ENCODE measurements around the gene TBC1D9B. TPM values are rescaled to one million over a fixed set of nuclear protein-coding genes. Genes with fewer than 3 reads are reported as not detected.

TBC1D9B gene
- total RNA-seq, 4 donors from 2014 or later: 56.1 to 65.9 (median 62.7) TPM

DNA sequence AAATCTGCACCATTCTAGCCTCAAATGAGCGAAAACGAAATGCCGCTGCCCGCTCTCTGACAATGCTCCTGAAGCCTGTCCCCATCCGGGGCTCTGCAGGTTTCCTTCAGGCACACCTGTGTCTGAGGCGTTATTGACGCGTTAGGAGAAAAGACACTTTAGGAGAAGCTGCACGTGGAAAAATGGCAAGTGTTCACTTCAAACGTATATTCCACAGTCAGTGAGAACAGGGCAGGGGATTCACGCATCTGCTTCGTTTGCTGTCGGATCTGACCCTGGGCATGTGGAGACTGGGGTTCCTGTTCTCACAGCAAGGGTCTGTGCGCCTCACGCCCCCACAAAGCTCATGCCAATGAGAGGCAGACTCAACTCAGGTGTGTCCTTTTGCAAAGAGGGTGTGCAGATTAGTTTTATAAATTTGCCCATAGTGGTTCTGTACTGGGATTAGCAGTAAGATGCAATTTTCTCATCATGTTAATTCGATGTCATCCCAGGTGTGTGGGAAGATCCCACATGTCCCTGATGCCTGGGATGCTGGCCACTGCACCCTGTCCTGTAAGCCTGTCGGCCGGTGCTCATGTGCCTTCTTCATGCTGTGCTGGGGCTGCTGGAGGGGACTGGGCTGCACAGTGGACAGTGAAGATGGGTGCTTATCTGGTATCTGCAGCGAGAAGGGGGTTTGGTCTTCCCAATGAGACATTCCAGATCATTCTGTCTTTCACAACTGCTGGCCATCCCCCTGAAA lies 11.2 kb upstream of the TBC1D9B start:
- intact Hi-C loops (cut with DNase I; ENCODE audit: low total_unique reads) (no loop called here), in situ Hi-C loops (cut with MboI; ENCODE audit: low sequenced_read_pairs in 4 of 4) (loop anchor here in 1 of 4 donors (25.0 kb wide), 1 partner anchor 168 kb away; no protein-coding TSS in a partner anchor)
- ATAC-seq: no peak

DNA sequence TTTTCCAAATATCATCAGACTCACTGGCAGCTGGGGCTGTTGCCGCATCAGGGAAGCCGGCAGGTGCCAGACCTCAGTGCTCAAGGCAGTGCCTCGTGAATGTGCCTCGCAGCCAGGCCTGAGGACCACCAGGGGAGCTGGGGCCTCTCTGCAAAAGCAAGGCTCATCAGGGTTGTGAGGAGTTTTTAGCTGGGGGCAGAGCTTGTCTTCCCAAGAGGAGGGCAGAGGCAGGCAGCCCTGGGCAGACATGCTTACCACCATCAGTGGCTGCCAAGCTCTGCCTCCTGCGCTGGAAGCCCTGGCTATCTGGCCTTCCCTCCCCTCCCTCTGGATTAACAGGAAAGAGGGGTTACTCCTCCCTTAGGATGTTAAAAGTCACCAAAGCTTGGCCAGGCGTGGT lies 8.8 kb upstream of the TBC1D9B start:
- Histone ChIP-seq H3K27me3 (no peaks in the 10 kb centered on the region), H3K27ac (no peak overlapping the region), H3K9me3 (no peaks in the 10 kb centered on the region), H3K36me3 (no peaks in the 10 kb centered on the region), H3K4me1 (peaks cover 3 to 26% of the 10 kb centered on the region in 2 donors), H3K4me3 (no peak overlapping the region)
- in situ Hi-C loops (cut with MboI; ENCODE audit: low sequenced_read_pairs in 4 of 4) (loop anchor here in 1 of 4 donors (25.0 kb wide), 1 partner anchor 171 kb away; no protein-coding TSS in a partner anchor), intact Hi-C loops (cut with DNase I; ENCODE audit: low total_unique reads) (no loop called here)
- no peak for ATAC-seq
- no peak for TF ChIP-seq POLR2A (IDR thresholded peaks at IDR 0.05)
- TF ChIP-seq, protein P1, sequence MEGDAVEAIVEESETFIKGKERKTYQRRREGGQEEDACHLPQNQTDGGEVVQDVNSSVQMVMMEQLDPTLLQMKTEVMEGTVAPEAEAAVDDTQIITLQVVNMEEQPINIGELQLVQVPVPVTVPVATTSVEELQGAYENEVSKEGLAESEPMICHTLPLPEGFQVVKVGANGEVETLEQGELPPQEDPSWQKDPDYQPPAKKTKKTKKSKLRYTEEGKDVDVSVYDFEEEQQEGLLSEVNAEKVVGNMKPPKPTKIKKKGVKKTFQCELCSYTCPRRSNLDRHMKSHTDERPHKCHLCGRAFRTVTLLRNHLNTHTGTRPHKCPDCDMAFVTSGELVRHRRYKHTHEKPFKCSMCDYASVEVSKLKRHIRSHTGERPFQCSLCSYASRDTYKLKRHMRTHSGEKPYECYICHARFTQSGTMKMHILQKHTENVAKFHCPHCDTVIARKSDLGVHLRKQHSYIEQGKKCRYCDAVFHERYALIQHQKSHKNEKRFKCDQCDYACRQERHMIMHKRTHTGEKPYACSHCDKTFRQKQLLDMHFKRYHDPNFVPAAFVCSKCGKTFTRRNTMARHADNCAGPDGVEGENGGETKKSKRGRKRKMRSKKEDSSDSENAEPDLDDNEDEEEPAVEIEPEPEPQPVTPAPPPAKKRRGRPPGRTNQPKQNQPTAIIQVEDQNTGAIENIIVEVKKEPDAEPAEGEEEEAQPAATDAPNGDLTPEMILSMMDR (IDR thresholded peaks at IDR 0.05 in 4 of 5, conservative IDR thresholded peaks at IDR 0.05 in 1 of 5): no peak
- DNase-seq: no peak

More for the DNA sequence above, 11.2 kb upstream of the TBC1D9B start:
- H3K9me3 ChIP-seq: no peaks in the 10 kb centered on the region
- peaks cover 3 to 7% of the 10 kb centered on the region in 2 donors for H3K4me1 ChIP-seq
- H3K27me3 ChIP-seq: no peaks in the 10 kb centered on the region
- no peak overlapping the region for H3K4me3 ChIP-seq
- no peak overlapping the region for H3K27ac ChIP-seq
- no peak for DNase-seq
- TF ChIP-seq, protein P1 (IDR thresholded peaks at IDR 0.05 in 4 of 5, conservative IDR thresholded peaks at IDR 0.05 in 1 of 5): no peak
- no peak for TF ChIP-seq POLR2A (IDR thresholded peaks at IDR 0.05)
- H3K36me3 ChIP-seq: no peaks in the 10 kb centered on the region

DNA sequence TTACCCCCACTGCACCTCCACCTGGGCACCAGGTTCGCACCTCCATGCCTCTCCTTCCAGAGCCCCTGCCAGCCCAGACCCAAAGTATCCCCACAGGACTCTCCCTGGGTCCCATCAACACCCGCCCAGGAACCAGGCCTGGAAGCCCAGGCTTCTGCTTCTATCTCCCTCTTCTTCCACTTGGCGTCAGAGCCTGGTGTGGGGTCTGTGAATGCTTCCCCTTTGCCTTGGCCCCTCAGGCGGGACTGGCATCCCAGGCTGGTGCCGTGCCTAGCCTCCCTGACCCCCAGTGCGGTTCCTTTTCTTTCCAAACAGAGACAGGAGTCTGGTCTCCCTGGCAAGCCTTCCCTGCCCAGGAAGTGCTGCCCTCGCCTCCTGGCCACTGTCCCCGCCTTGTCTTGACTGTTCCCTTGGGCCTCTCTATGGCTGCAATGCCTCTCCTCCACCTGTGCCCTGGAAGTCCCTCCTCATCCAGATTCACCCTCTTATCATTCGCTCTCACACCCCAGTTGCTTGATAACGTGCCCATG lies 7.8 kb upstream of the TBC1D9B start:
- H3K36me3 ChIP-seq: no peaks in the 10 kb centered on the region
- no peaks in the 10 kb centered on the region for H3K27me3 ChIP-seq
- DNase-seq (no peak), ATAC-seq (no peak)
- TF ChIP-seq, protein P1 (IDR thresholded peaks at IDR 0.05 in 4 of 5, conservative IDR thresholded peaks at IDR 0.05 in 1 of 5): no peak
- TF ChIP-seq POLR2A (IDR thresholded peaks at IDR 0.05): no peak
- H3K9me3 ChIP-seq: no peaks in the 10 kb centered on the region
- H3K4me1 ChIP-seq: peaks cover 3 to 26% of the 10 kb centered on the region in 2 donors
- H3K4me3 ChIP-seq: no peak overlapping the region
- intact Hi-C loops (cut with DNase I; ENCODE audit: low total_unique reads): no loop called here
- H3K27ac ChIP-seq: no peak overlapping the region
- in situ Hi-C loops (cut with MboI; ENCODE audit: low sequenced_read_pairs in 4 of 4): loop anchor here in 1 of 4 donors (25.0 kb wide), 1 partner anchor 172 kb away; no protein-coding TSS in a partner anchor

DNA sequence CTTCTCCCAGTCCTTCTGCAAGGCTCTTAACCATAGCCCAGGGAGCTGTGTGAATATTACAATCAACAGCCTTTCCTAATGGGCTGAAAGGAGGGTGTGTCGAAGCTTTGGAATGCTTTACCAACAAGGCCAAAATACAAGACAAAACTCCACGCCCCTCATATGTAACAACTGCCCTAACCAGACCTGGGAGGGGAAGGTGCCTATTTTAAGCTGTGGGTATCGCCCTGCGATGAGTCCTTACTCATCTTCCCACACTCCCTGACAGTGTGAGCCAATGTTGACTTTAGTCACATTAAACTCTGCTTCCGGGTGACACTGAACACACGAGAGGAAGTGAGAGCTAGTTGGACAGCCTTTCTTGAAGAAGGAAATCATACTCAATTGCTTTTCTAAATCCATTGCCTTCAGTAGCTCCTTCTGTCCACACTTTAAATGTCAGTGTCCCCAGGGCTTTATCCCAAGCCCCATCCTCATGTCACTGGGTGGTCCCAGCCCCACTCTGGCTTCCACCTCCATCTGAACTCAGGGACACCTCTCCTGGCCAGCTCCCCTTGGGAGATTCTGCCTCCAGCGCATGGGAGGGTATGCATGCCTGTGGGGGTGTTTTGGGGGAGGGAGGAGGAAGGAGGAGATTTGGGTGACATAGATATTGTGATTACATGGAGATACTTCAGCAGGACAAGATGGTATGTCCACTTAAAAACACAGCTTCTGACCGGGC lies 6.5 kb upstream of the TBC1D9B start:
- Histone ChIP-seq H3K4me1 (peaks cover 3 to 26% of the 10 kb centered on the region in 2 donors), H3K4me3 (no peak overlapping the region), H3K9me3 (no peaks in the 10 kb centered on the region), H3K27me3 (no peaks in the 10 kb centered on the region), H3K36me3 (no peaks in the 10 kb centered on the region), H3K27ac (peak overlapping the region; percentile 24 to 71 (median 60))
- ATAC-seq (peak; percentile 72 to 80), DNase-seq (peak; percentile 27 to 33)
- in situ Hi-C loops (cut with MboI; ENCODE audit: low sequenced_read_pairs in 4 of 4): loop anchor here in 1 of 4 donors (25.0 kb wide), 1 partner anchor 173 kb away; no protein-coding TSS in a partner anchor
- TF ChIP-seq, protein P1 (IDR thresholded peaks at IDR 0.05 in 4 of 5, conservative IDR thresholded peaks at IDR 0.05 in 1 of 5): no peak
- TF ChIP-seq POLR2A (IDR thresholded peaks at IDR 0.05): no peak
- intact Hi-C loops (cut with DNase I; ENCODE audit: low total_unique reads): no loop called here

All from gastrocnemius medialis (tissue), 4 donors.